H9 (cell line): ENCODE results near the gene TTF2. TPM values are rescaled to one million over a fixed set of nuclear protein-coding genes. Genes with fewer than 3 reads are reported as not detected.

Experiments used
- DNase-seq: peaks from one replicate; pipeline ENCODE4 v3.0.0-alpha.2; 2017
- H2AFZ ChIP-seq: one replicate; pipeline ENCODE4 v1.6.1; 2013; ENCODE audit warnings: mild to moderate bottlenecking, low read length, control low read depth, moderate library complexity
- H2AK5ac ChIP-seq: 2 replicates; pipeline ENCODE4 v1.6.1; 2013; ENCODE audit warnings: low read length, control low read depth, mixed read lengths; ENCODE audit not compliant: insufficient read length
- H2BK120ac ChIP-seq: one replicate; pipeline ENCODE4 v1.6.1; 2013; ENCODE audit warnings: low read depth, mild to moderate bottlenecking, low read length, control low read depth, inconsistent platforms; ENCODE audit not compliant: poor library complexity, severe bottlenecking
- H2BK12ac ChIP-seq: 2 replicates; pipeline ENCODE4 v1.6.1; 2013; ENCODE audit warnings: low read length, control low read depth, mixed read lengths, low read depth; ENCODE audit not compliant: insufficient read length
- H2BK15ac ChIP-seq: 2 replicates; pipeline ENCODE4 v1.6.1; 2013; ENCODE audit warnings: low read depth, low read length, control low read depth
- H2BK20ac ChIP-seq: one replicate; pipeline ENCODE4 v1.6.1; 2013; ENCODE audit warnings: low read depth, mild to moderate bottlenecking, low read length, control low read depth, inconsistent platforms; ENCODE audit not compliant: poor library complexity, severe bottlenecking
- H2BK5ac ChIP-seq: 2 replicates; pipeline ENCODE4 v1.6.1; 2013; ENCODE audit warnings: low read length, control low read depth, mixed read lengths; ENCODE audit not compliant: insufficient read length
- H3K14ac ChIP-seq: 2 replicates; pipeline ENCODE4 v1.6.1; 2013; ENCODE audit warnings: low read length, control low read depth; ENCODE audit not compliant: insufficient read depth
- H3K18ac ChIP-seq: 2 replicates; pipeline ENCODE4 v1.6.1; 2013; ENCODE audit warnings: low read depth, mild to moderate bottlenecking, mixed read lengths, low read length, control low read depth; ENCODE audit not compliant: insufficient read length
- H3K23ac ChIP-seq: 2 replicates; pipeline ENCODE4 v1.6.1; 2013; ENCODE audit warnings: low read length, control low read depth, mixed read lengths, low read depth; ENCODE audit not compliant: insufficient read length
- H3K23me2 ChIP-seq: 2 replicates; pipeline ENCODE4 v1.6.1; 2013; ENCODE audit warnings: low read depth, mild to moderate bottlenecking, mixed read lengths, low read length, control low read depth; ENCODE audit not compliant: insufficient read length, poor library complexity, severe bottlenecking
- H3K27ac ChIP-seq: 2 replicates; pipeline ENCODE4 v1.5.1; 2013; ENCODE audit warnings: low read length, control low read depth, mixed read lengths, low read depth; ENCODE audit not compliant: insufficient read length
- H3K27me3 ChIP-seq: 2 replicates; pipeline ENCODE4 v1.6.1; 2013; ENCODE audit warnings: low read length, control low read depth, inconsistent platforms; ENCODE audit not compliant: insufficient read depth
- H3K4ac ChIP-seq: 2 replicates; pipeline ENCODE4 v1.6.1; 2013; ENCODE audit warnings: low read depth, mild to moderate bottlenecking, control low read depth, inconsistent platforms, low read length, moderate library complexity
- H3K4me1 ChIP-seq: 2 replicates; pipeline ENCODE4 v1.6.1; 2013; ENCODE audit warnings: low read length, control low read depth, inconsistent platforms; ENCODE audit not compliant: insufficient read depth
- H3K4me2 ChIP-seq: 2 replicates; pipeline ENCODE4 v1.6.1; 2013; ENCODE audit warnings: low read length, control low read depth, mixed read lengths; ENCODE audit not compliant: insufficient read length, insufficient read depth
- H3K56ac ChIP-seq: 2 replicates; pipeline ENCODE4 v1.6.1; 2013; ENCODE audit warnings: low read depth, mild to moderate bottlenecking, mixed read lengths, low read length, control low read depth; ENCODE audit not compliant: insufficient read length
- H3K79me1 ChIP-seq: 2 replicates; pipeline ENCODE4 v1.6.1; 2013; ENCODE audit warnings: low read depth, mild to moderate bottlenecking, moderate library complexity, low read length, control low read depth, inconsistent platforms; ENCODE audit not compliant: insufficient read depth, poor library complexity, severe bottlenecking
- H3K79me2 ChIP-seq: 2 replicates; pipeline ENCODE4 v1.6.1; 2013; ENCODE audit warnings: low read length, control low read depth, inconsistent platforms; ENCODE audit not compliant: insufficient read depth
- H3K9ac ChIP-seq: 2 replicates; pipeline ENCODE4 v1.6.1; 2013; ENCODE audit warnings: low read length, control low read depth, mixed read lengths; ENCODE audit not compliant: insufficient read length; ENCODE audit errors: extremely low read depth
- H3K9me3 ChIP-seq: one replicate; pipeline ENCODE4 v1.6.1; 2013; ENCODE audit warnings: low read depth, low read length, inconsistent platforms; ENCODE audit not compliant: control insufficient read depth
- H3T11ph ChIP-seq: one replicate; pipeline ENCODE4 v1.6.1; 2013; ENCODE audit warnings: mild to moderate bottlenecking, low read length, control low read depth, inconsistent platforms
- H4K20me1 ChIP-seq: one replicate; pipeline ENCODE4 v1.6.1; 2013; ENCODE audit not compliant: control insufficient read depth, insufficient read length, insufficient read depth
- H4K5ac ChIP-seq: 2 replicates; pipeline ENCODE4 v1.6.1; 2013; ENCODE audit warnings: low read depth, mild to moderate bottlenecking, mixed read lengths, low read length, control low read depth; ENCODE audit not compliant: insufficient read length
- H4K8ac ChIP-seq: replicated peaks from 2 replicates; pipeline ENCODE4 v1.6.1; 2013; ENCODE audit warnings: low read length, control low read depth, mixed read lengths, low read depth; ENCODE audit not compliant: insufficient read length
- H4K91ac ChIP-seq: 2 replicates; pipeline ENCODE4 v1.6.1; 2013; ENCODE audit warnings: low read depth, mild to moderate bottlenecking, moderate library complexity, mixed read lengths, low read length, control low read depth; ENCODE audit not compliant: insufficient read length
- H3K27ac Mint-ChIP-seq, 3 experiments: 2 replicates in 2 of 3; 3 replicates in 1 of 3; pipeline ENCODE4 v1.8.0; 2020 to 2021; ENCODE audit warnings: mixed read lengths in 3 of 3, mild to moderate bottlenecking in 1 of 3, moderate library complexity in 1 of 3
- H3K27me3 Mint-ChIP-seq: 2 replicates; pipeline ENCODE4 v1.8.0; 2021; ENCODE audit warnings: low read depth, mild to moderate bottlenecking, moderate library complexity, mixed read lengths
- H3K36me3 Mint-ChIP-seq, 3 experiments: 2 replicates in 2 of 3; 3 replicates in 1 of 3; pipeline ENCODE4 v1.8.0; 2020 to 2021; ENCODE audit warnings: low read depth in 3 of 3, mixed read lengths in 3 of 3; ENCODE audit not compliant: insufficient read depth in 1 of 3
- H3K4me1 Mint-ChIP-seq, 2 experiments: 2 replicates each; pipeline ENCODE4 v1.8.0; 2020; ENCODE audit warnings: mixed read lengths in 2 of 2
- H3K4me3 Mint-ChIP-seq, 2 experiments: 2 replicates in 1 of 2; 3 replicates in 1 of 2; pipeline ENCODE4 v1.8.0; 2020 to 2021; ENCODE audit warnings: mild to moderate bottlenecking in 2 of 2, mixed read lengths in 2 of 2, moderate library complexity in 1 of 2
- H3K9me3 Mint-ChIP-seq, 2 experiments: 2 replicates in 1 of 2; 3 replicates in 1 of 2; pipeline ENCODE4 v1.8.0; 2020; ENCODE audit warnings: mild to moderate bottlenecking in 2 of 2, mixed read lengths in 2 of 2, moderate library complexity in 1 of 2
- CTCF ChIP-seq: fragments of 200-600 bp; sonication (generic); conservative IDR thresholded peaks from 3 replicates; pipeline ENCODE4 v1.8.0; 2021; ENCODE audit warnings: antibody characterized with exemption, mild to moderate bottlenecking
- WGBS: extraction: QIAGEN DNeasy Blood & Tissue Kit; methylation state at CpG from one replicate; pipeline ENCODE4 v1.1.7; 2013; ENCODE audit warnings: missing lambda C conversion rate, low lambda C conversion rate, mixed read lengths; ENCODE audit not compliant: insufficient read length; ENCODE audit errors: extremely low coverage; 5-methylcytosine and 5-hydroxymethylcytosine counted together
- total RNA-seq: library from RNA; stranded (reverse); gene quantifications from 2 replicates; pipeline ENCODE4 v1.2.1, GENCODE V29; 2021

The TTF2 gene
- total RNA-seq, 1 experiment from 2014 or later = 86.4 TPM

- Histone ChIP-seq H3K79me2 (no peaks in the 10 kb centered on the region), H3K23ac (no peak overlapping the region), H4K8ac (no peak overlapping the region), H2BK15ac (no peak overlapping the region), H3K27ac (no peak overlapping the region), H3K18ac (no peak overlapping the region), H3K9me3 (no peaks in the 10 kb centered on the region), H4K20me1 (no peaks in the 10 kb centered on the region), H3K27me3 (no peaks in the 10 kb centered on the region), H3K4me2 (no peak overlapping the region), H2AFZ (no peak overlapping the region), H3K4me1 (peaks cover 4% of the 10 kb centered on the region; the same call in 1 of the 2 replicates), H2BK5ac (no peak overlapping the region), H3K56ac (no peak overlapping the region), H2AK5ac (no peak overlapping the region), H3K23me2 (no peaks in the 10 kb centered on the region), H2BK12ac (no peak overlapping the region), H3K4ac (no peak overlapping the region; the same call in 1 of the 2 replicates), H3T11ph (no peak overlapping the region), H3K14ac (no peak overlapping the region), H3K79me1 (no peaks in the 10 kb centered on the region), H4K91ac (peak overlapping the region; percentile 71), H2BK20ac (no peak overlapping the region), H3K9ac (no peak overlapping the region), H2BK120ac (no peak overlapping the region), H4K5ac (no peak overlapping the region)
- peaks cover 18 to 23% of the 10 kb centered on the region in 2 experiments for H3K4me1 Mint-ChIP-seq
- H3K9me3 Mint-ChIP-seq = no peaks in the 10 kb centered on the region
- H3K36me3 Mint-ChIP-seq = peaks cover 37 to 92% (median 76%) of the 10 kb centered on the region in 3 experiments; a peak in 6 of 7 replicates
- no peaks in the 10 kb centered on the region for H3K27me3 Mint-ChIP-seq
- no peak for TF ChIP-seq CTCF
- WGBS = 100% methylated on average over 1 of the region's 7 CpGs
- H3K4me3 Mint-ChIP-seq = no peak overlapping the region; a peak in 1 of 5 replicates
- H3K27ac Mint-ChIP-seq = peak overlapping the region in 1 of 3 experiments; percentile 1; a peak in 2 of 7 replicates
- no peak for DNase-seq
Observed at GRCh38 chr1:117094841-117095604, 34.9 kb downstream of the TTF2 start.
